PC-9 (cell line): Measurements from ENCODE around the gene RIMBP2. TPM values are rescaled to one million over a fixed set of nuclear protein-coding genes. Genes with fewer than 3 reads are reported as not detected.

Experiments
- BruUV-seq: library from RNA; stranded (reverse); fragments of 400-500 nt; replicated peaks from 2 replicates; lab custom pipeline; 2021; lab: Mats Ljungman, UMichigan
- CTCF ChIA-PET: fragments of 300-600 bp; sonication (Branson Sonifier 250); formaldehyde crosslinking; loops from one replicate; lab custom pipeline; 2022; ENCODE audit warnings: antibody characterized with exemption; lab: Charles Lee
- POLR2A ChIA-PET: fragments of 300-600 bp; sonication (Branson Sonifier 250); formaldehyde crosslinking; loops from one replicate; lab custom pipeline; 2022; ENCODE audit warnings: antibody characterized with exemption; ENCODE audit not compliant: unreplicated experiment; lab: Charles Lee
- DNase-seq, 2 experiments: peaks; one replicate each; pipeline versions ENCODE4 v3.0.0 to v3.0.0-alpha.2; 2015 to 2022; ENCODE audit warnings: mixed read lengths in 1 of 2
- H2AFZ ChIP-seq: fragments of 200-600 bp; sonication (generic); 2 replicates; pipeline ENCODE4 v1.8.1; 2017; ENCODE audit warnings: antibody characterized with exemption
- H3F3A ChIP-seq: fragments of 200-600 bp; sonication (generic); 2 replicates; pipeline ENCODE4 v1.8.1; 2017; ENCODE audit warnings: antibody characterized with exemption, mild to moderate bottlenecking, low read depth; ENCODE audit not compliant: insufficient read depth
- H3K27ac ChIP-seq: fragments of 200-600 bp; sonication (generic); 2 replicates; pipeline ENCODE4 v1.6.1; 2016; ENCODE audit warnings: mixed run types
- H3K27me3 ChIP-seq: fragments of 200-600 bp; sonication (generic); 2 replicates; pipeline ENCODE4 v1.6.1; 2016; ENCODE audit warnings: low read depth, mixed run types; ENCODE audit not compliant: insufficient read depth
- H3K36me3 ChIP-seq: fragments of 200-600 bp; sonication (generic); 2 replicates; pipeline ENCODE4 v1.6.1; 2016; ENCODE audit warnings: low read depth, mixed run types
- H3K4me1 ChIP-seq: fragments of 200-600 bp; sonication (generic); replicated peaks from 2 replicates; pipeline ENCODE4 v1.6.1; 2016; ENCODE audit warnings: mixed run types; ENCODE audit not compliant: insufficient read depth
- H3K4me2 ChIP-seq: fragments of 200-600 bp; sonication (generic); 2 replicates; pipeline ENCODE4 v1.6.1; 2017; ENCODE audit warnings: mixed run types
- H3K4me3 ChIP-seq: fragments of 200-600 bp; sonication (generic); 2 replicates; pipeline ENCODE4 v1.6.1; 2016; ENCODE audit warnings: mixed run types
- H3K79me2 ChIP-seq: fragments of 200-600 bp; sonication (generic); 2 replicates; pipeline ENCODE4 v1.6.1; 2017; ENCODE audit warnings: low read depth, mixed run types
- H3K9me2 ChIP-seq: fragments of 200-600 bp; sonication (generic); 2 replicates; pipeline ENCODE4 v1.8.1; 2017; ENCODE audit warnings: mild to moderate bottlenecking; ENCODE audit not compliant: insufficient read depth
- H3K9me3 ChIP-seq: fragments of 200-600 bp; sonication (generic); 2 replicates; pipeline ENCODE4 v1.8.1; 2016; ENCODE audit warnings: low read depth; ENCODE audit not compliant: insufficient read depth
- H4K20me1 ChIP-seq: fragments of 200-600 bp; sonication (generic); 2 replicates; pipeline ENCODE4 v1.8.1; 2017; ENCODE audit not compliant: insufficient read depth
- EZH2 ChIP-seq: fragments of 200-600 bp; sonication (generic); IDR thresholded peaks from 2 replicates; pipeline ENCODE4 v1.8.0; 2017; ENCODE audit warnings: antibody characterized with exemption, low read depth
- intact Hi-C: fragments of 100-400 bp; cut with micrococcal nuclease; formaldehyde crosslinking; loops from one replicate; pipeline ENCODE4 v1.10.0; 2022; ENCODE audit not compliant: unreplicated experiment
- total RNA-seq: library from RNA; stranded (reverse); gene quantifications from 2 replicates; pipeline ENCODE4 v1.2.3, GENCODE V29; 2021
- TF ChIP-seq, protein P1 (sequence below): fragments of 200-600 bp; sonication (generic); conservative IDR thresholded peaks from 2 replicates; pipeline ENCODE4 v1.6.1; 2017; ENCODE audit warnings: mixed run types, antibody characterized with exemption, mild to moderate bottlenecking, moderate library complexity

The RIMBP2 gene
- total RNA-seq, 1 experiment from 2014 or later = not detected

DNA sequence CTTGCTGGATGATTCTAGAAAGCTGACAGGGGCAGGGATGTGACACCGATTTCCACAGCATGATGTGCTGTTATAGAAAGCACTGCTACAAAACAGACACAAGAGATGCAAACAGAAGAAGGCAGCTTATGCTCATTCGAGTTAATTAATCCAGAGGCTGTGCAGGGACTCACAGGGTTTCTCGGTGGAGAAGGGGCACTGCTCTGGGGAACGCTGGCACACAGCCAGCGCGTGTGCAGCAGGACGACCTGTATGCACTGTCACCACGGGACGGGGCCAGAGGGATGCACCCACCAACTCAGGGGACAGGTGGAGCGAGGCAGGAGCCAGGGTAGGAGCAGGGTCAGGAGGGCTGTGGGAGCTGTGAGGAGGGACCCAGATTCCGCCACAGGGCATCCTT is 143.5 kb downstream of the RIMBP2 start:
- BruUV-seq = no TSS peak
- Histone ChIP-seq H3K9me2 (no peaks in the 10 kb centered on the region), H3K4me3 (no peak overlapping the region), H3K27ac (no peak overlapping the region), H2AFZ (no peak overlapping the region), H3K9me3 (no peaks in the 10 kb centered on the region), H3F3A (no peaks in the 10 kb centered on the region), H3K27me3 (peaks cover 78% of the 10 kb centered on the region), H3K4me2 (no peak overlapping the region), H3K79me2 (no peaks in the 10 kb centered on the region), H3K36me3 (no peaks in the 10 kb centered on the region), H4K20me1 (no peaks in the 10 kb centered on the region), H3K4me1 (no peaks in the 10 kb centered on the region)
- ChIA-PET POLR2A (no interaction called here), CTCF (no interaction called here)
- intact Hi-C loops = no loop called here
- no peak for TF ChIP-seq EZH2
- no peak for DNase-seq

- BruUV-seq = no TSS peak
- Histone ChIP-seq H3K4me1 (no peaks in the 10 kb centered on the region), H3K79me2 (no peaks in the 10 kb centered on the region), H2AFZ (no peak overlapping the region), H3K9me3 (no peaks in the 10 kb centered on the region), H3K27me3 (peaks cover 71% of the 10 kb centered on the region), H3F3A (no peaks in the 10 kb centered on the region), H3K36me3 (no peaks in the 10 kb centered on the region), H4K20me1 (no peaks in the 10 kb centered on the region), H3K4me2 (no peak overlapping the region), H3K4me3 (no peak overlapping the region), H3K27ac (no peak overlapping the region), H3K9me2 (no peaks in the 10 kb centered on the region)
- TF ChIP-seq, protein P1, sequence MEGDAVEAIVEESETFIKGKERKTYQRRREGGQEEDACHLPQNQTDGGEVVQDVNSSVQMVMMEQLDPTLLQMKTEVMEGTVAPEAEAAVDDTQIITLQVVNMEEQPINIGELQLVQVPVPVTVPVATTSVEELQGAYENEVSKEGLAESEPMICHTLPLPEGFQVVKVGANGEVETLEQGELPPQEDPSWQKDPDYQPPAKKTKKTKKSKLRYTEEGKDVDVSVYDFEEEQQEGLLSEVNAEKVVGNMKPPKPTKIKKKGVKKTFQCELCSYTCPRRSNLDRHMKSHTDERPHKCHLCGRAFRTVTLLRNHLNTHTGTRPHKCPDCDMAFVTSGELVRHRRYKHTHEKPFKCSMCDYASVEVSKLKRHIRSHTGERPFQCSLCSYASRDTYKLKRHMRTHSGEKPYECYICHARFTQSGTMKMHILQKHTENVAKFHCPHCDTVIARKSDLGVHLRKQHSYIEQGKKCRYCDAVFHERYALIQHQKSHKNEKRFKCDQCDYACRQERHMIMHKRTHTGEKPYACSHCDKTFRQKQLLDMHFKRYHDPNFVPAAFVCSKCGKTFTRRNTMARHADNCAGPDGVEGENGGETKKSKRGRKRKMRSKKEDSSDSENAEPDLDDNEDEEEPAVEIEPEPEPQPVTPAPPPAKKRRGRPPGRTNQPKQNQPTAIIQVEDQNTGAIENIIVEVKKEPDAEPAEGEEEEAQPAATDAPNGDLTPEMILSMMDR = no peak
- TF ChIP-seq EZH2 = no peak
- intact Hi-C loops = no loop called here
- CTCF ChIA-PET = no interaction called here
- POLR2A ChIA-PET = no interaction called here
- no peak for DNase-seq
Measured at GRCh38 chr12:130571734-130572133, 144.4 kb downstream of the RIMBP2 start.

DNA sequence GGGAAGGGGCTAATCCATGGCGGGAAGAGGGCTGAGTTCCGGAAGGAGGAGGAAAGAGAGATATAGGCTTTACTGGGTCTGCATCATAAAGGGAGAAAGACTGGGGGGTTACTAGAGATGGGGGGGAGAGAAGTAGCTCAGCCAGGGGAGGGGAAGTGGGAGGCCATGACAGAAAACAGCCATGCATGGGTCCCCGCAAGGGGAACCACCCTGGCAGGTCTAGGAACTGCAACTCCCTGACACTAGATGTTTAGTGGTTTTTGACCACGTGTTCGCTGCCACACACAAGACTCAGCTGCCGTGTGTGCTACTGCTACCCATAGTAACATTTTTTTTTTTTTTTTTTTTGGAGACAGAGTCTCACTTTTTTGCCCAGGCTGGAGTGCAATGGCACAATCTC is 145.0 kb downstream of the RIMBP2 start:
- no peak overlapping the region for H3K4me3 ChIP-seq
- H3F3A ChIP-seq = no peaks in the 10 kb centered on the region
- no TSS peak for BruUV-seq
- H3K27me3 ChIP-seq = peaks cover 65% of the 10 kb centered on the region
- ChIA-PET CTCF (no interaction called here), POLR2A (no interaction called here)
- no peaks in the 10 kb centered on the region for H3K4me1 ChIP-seq
- TF ChIP-seq EZH2 = no peak
- TF ChIP-seq, protein P1 = no peak
- no peaks in the 10 kb centered on the region for H3K36me3 ChIP-seq
- H3K9me2 ChIP-seq = no peaks in the 10 kb centered on the region
- DNase-seq = no peak
- no peak overlapping the region for H3K27ac ChIP-seq
- H3K79me2 ChIP-seq = no peaks in the 10 kb centered on the region
- no peaks in the 10 kb centered on the region for H3K9me3 ChIP-seq
- H4K20me1 ChIP-seq = no peaks in the 10 kb centered on the region
- intact Hi-C loops = no loop called here
- no peak overlapping the region for H2AFZ ChIP-seq
- H3K4me2 ChIP-seq = no peak overlapping the region

GRCh38 chr12:130569521-130569920 is 146.6 kb downstream of the RIMBP2 start:
- Histone ChIP-seq H3F3A (no peaks in the 10 kb centered on the region), H2AFZ (no peak overlapping the region), H3K4me2 (no peak overlapping the region), H3K79me2 (no peaks in the 10 kb centered on the region), H3K36me3 (no peaks in the 10 kb centered on the region), H3K4me1 (no peaks in the 10 kb centered on the region), H3K9me2 (no peaks in the 10 kb centered on the region), H3K4me3 (no peak overlapping the region), H3K27ac (no peak overlapping the region), H3K9me3 (no peaks in the 10 kb centered on the region), H4K20me1 (no peaks in the 10 kb centered on the region), H3K27me3 (peaks cover 56% of the 10 kb centered on the region)
- BruUV-seq = no TSS peak
- ChIA-PET CTCF (no interaction called here), POLR2A (no interaction called here)
- TF ChIP-seq EZH2 = no peak
- TF ChIP-seq, protein P1 = no peak
- DNase-seq = no peak
- intact Hi-C loops = no loop called here
